Panc1 (cell line): ENCODE data around the gene CHST9.

Source experiments
- CTCF ChIP-seq: fragments of 450-650 bp; IDR thresholded peaks from 2 replicates; pipeline ENCODE4 v1.5.1; 2017; ENCODE audit warnings: mild to moderate bottlenecking
- POLR2AphosphoS5 ChIP-seq: IDR thresholded peaks from 2 replicates; pipeline ENCODE4 v1.6.1; 2012; ENCODE audit warnings: mild to moderate bottlenecking, low read depth, low read length, moderate library complexity
- REST ChIP-seq, 2 experiments: IDR thresholded peaks; 2 replicates each; pipeline ENCODE4 v1.6.1; 2011 to 2012; ENCODE audit warnings: low read depth in 2 of 2, control low read depth in 1 of 2, low read length in 1 of 2, mild to moderate bottlenecking in 1 of 2, moderate library complexity in 1 of 2; ENCODE audit not compliant: insufficient read depth in 1 of 2
- TCF7L2 ChIP-seq: IDR thresholded peaks from 2 replicates; pipeline ENCODE4 v1.6.1; 2011; ENCODE audit warnings: mild to moderate bottlenecking, low read depth, low read length, inconsistent platforms

GRCh38 chr18:26920644-26921043 is 264.5 kb downstream of the CHST9 start:
- TF ChIP-seq CTCF: no peak
- no peak for TF ChIP-seq POLR2AphosphoS5
- TF ChIP-seq REST (IDR thresholded peaks at IDR 0.05; ENCODE audit: insufficient read depth in 1 of 2, low read depth in 2 of 2, low read length in 1 of 2): no peak
- TF ChIP-seq TCF7L2: no peak
